Endothelial cell of coronary artery (primary cell): ENCODE data around the gene RUBCN. TPM values are rescaled to one million over a fixed set of nuclear protein-coding genes. Genes with fewer than 3 reads are reported as not detected.

Source experiments
- total RNA-seq: library from RNA; depleted of rRNA; stranded (reverse); fragments of >200 nt; gene quantifications from 2 replicates; pipeline ENCODE4 v1.2.3, GENCODE V29; 2014

RUBCN gene
- 7.8 and 8.7 TPM in 2 replicates for total RNA-seq

GRCh38 chr3:197736491-197737318 lies at the start of gene RUBCN:
RUBCN (minus strand) TSS chr3:197736904; CDS start chr3:197736719, 185 bp downstream.

DNA sequence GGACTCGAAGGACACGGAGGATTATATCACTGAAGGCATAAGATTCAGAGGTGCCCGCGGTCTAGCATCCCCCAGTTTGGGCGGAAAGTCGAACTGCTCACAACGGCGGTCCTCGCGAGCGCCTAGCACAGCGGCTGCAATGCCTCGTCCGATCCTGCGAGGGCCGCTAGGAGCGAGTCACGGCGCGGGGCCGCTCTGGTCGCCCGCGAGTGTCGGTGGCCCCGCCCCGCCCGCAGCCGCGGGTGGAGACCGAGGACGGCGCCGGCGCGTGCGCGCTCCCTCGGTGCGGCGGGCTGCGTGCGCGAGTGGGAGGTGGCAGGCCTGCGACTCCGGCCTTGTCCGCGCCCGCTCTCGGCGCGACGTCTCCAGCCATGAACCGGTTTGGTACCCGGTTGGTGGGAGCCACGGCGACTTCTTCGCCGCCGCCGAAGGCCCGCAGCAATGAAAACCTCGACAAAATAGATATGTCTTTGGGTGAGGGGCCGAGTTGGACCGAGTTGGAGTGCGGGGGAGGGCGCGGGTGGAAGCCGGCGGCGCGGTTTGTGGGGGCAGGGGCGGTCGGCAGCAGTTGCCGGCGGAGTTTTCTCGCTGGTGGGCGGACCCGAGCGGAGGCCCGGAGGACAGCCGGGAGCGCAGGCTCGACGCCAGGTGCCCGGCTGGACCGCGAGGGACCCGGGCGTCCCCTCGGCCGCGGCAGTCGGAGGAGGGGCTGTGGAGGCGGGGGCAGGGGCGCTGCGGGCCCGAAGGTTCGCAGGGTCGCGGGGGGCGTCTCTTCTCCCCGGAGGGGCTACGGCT lies 13.1 kb upstream of the RUBCN start, which contains the start of gene FYTTD1:
Gene FYTTD1 (plus strand): TSS at position 283 of the 795 bp plus-strand sequence. CDS start 89 bp downstream, at position 372.

Other genes with a start within 250 kb of the RUBCN start
- 0.94 and 4.1 TPM in 2 replicates for gene BDH1, start 180.9 kb downstream of the RUBCN start, total RNA-seq
- 37.2 and 41.5 TPM in 2 replicates for gene FYTTD1, start 13.0 kb upstream of the RUBCN start, total RNA-seq
- gene LRCH3, start 54.4 kb upstream of the RUBCN start, total RNA-seq: 41.4 and 63.6 TPM in 2 replicates
- gene RPL35A, start 213.3 kb upstream of the RUBCN start, total RNA-seq: 674 and 882 TPM in 2 replicates
- gene LMLN, start 223.3 kb upstream of the RUBCN start, total RNA-seq: 5.1 and 5.4 TPM in 2 replicates